ENCODE measurements around the gene SDE2.
"Not testable (repeated sequence)": the region's sequence is repeated elsewhere in the genome, so short reads cannot be mapped to it uniquely, and the experiment has no call there.

Gene SDE2

GRCh38 chr1:225999227-225999911 lies at the start of gene SDE2:
Gene SDE2, minus strand, starts transcription at chr1:225999343. Its CDS starts 31 bp downstream, at chr1:225999312.
- DNase-seq = peak; percentile 100

GRCh38 chr1:226048886-226049285 lies 49.7 kb upstream of the SDE2 start:
- DNase-seq = no peak

- DNase-seq = no peak
These were observed 48.4 kb upstream of the SDE2 start for GRCh38 chr1:226047495-226047894.

DNA sequence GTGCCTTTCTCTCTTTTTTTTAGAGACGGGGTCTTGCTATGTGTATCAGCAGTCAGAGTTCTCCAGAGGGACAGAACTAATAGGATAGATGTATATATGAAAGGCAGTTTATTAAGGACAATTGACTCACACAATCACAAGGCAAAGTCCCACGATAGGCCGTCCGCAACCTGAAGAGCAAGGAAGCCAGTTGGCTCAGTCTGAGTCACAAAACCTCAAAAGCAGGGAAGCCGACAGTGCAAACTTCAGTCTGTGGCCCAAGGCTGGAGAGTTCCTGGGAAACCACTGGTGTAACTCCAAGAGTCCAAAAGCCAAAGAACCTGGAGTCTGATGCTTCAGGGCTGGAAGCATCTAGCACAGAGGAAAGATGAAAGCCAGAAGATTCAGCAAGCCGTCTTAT lies 47.1 kb upstream of the SDE2 start:
- DNase-seq = no peak

- DNase-seq = no peak
These were observed 45.5 kb upstream of the SDE2 start for GRCh38 chr1:226044514-226045101.

GRCh38 chr1:226041419-226041818 lies 42.3 kb upstream of the SDE2 start:
- no peak for DNase-seq

DNA sequence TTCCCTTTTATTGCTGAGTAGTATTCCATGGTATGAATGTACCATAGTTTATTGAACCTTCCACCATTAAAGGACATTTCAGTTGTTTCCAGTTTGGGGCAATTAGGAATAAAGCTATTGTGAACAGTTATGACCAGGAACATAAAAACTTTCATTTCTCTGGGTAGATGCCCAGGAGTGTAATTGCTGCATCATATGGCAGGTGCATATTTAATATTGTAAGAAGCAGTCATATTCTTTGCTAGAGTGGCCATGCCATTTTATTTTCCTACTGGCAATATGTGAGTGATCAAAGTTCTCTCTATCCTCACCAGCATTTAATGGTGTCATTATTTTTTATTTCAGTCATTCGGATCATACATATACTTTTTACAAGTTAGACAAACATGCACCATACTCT lies 39.5 kb upstream of the SDE2 start:
- DNase-seq = no peak

- DNase-seq = no peak
These were observed 36.8 kb upstream of the SDE2 start for GRCh38 chr1:226035915-226036314.

DNA sequence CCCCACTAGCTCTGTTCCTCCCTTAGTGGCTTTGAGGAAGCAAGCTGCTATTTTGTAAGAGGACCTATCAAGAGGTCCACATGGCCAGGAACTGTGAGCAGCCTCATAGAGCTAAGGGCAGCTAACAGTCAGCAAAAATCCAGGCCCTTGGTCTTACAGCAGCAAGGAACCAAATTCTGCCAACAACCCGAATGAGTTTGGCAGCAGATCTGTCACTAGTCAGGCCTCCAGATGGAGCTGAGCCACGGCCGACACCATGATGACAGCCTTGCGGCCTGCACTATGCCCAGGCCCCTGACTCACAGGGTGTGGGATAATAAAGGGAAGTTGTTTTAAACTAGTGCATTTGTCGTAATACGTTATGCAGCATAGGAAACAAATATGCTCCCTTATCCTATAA lies 35.3 kb upstream of the SDE2 start:
- no peak for DNase-seq

- no peak for DNase-seq
These were observed 34.8 kb upstream of the SDE2 start for GRCh38 chr1:226033991-226034390.

GRCh38 chr1:226033582-226033981 lies 34.4 kb upstream of the SDE2 start:
- DNase-seq = no peak

GRCh38 chr1:226029568-226030225 lies 30.6 kb upstream of the SDE2 start:
- DNase-seq = no peak

GRCh38 chr1:226029093-226029496 lies 30.0 kb upstream of the SDE2 start:
- no peak for DNase-seq

DNA sequence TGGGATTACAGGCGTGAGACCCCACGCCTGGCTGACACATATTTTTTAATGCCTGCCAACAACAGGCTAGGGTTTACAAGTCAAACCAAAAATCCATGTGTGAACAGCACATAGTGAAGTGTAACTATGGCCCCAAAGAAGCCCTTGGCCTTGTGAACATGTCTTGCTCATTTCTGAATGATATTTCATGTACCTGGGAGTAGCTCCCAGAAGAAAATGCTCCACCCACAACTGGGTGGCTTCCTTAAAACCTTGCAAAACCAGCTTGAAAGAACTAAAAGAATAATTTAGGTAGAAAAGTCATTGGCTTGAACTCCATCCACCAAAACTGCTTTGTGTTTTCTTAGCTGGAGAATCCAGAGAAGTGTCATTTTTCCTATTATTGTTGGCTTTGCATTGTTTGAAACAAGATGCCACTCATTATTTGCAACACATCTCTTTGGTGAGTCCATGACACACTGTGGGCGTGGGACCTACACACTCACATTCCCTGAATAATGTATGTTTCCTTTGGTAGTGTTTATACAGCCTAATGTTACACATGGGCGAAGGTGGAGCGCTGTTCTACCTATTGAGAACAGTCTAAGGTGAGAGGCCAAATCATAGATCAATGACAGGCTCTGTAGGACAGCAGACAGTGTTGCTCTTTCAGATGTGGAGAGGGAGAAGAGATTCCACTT lies 28.5 kb upstream of the SDE2 start:
- DNase-seq = no peak

DNA sequence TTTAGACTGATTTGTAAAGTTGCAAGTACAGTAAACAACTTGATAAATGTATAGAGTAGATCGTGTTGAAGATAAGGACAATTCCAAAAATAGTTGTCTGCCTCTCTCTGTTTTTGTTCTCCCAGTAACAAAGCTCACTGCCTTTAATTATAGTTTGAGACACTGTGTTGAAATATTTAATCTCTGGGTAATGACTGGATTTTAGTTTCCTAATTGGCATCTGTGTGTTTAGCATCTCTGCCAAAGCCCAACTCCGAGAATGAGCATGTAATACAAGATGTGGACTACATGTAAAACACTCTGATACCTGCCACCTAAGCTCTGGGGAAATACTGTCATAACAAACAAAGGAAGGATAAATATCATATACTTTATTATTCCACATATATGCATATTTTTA lies 27.7 kb upstream of the SDE2 start:
- no peak for DNase-seq

DNA sequence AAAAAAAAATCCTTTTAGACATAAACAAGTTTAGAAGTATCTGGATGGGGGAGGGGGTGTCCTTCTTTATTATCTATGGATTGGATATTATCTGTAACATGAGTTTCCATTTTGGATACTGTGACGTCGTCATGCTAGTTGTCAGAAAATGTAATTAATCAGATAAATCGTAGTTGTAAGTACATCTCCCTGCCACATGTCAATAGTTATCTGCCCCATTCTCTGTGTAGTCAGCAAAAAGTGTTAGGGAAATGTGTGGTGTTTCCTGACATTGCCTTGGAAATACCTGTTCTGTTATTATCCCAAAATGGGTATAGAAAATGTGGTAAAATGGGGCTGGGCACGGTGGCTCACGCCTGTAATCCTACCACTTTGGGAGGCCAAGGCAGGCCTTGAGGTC lies 24.6 kb upstream of the SDE2 start:
- DNase-seq = no peak

DNA sequence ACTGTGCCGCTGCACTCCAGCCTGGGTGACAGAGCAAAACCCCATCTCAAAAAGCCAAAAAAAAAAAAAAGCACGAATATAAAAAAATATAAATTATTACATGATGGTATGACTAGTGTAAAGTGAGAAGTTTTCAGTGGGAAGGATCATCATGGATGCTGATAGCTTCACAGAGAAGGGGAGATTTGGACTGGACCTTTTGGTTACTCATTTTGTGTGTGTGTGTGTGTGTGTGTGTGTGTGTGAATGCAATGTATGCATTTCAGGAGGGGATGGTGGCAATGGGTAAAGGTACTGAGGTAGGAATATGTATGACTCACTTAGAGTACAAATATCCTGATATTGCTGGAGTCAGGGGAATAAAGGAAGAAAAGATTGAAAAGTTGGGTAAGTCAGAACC lies 22.7 kb upstream of the SDE2 start:
- no peak for DNase-seq

DNA sequence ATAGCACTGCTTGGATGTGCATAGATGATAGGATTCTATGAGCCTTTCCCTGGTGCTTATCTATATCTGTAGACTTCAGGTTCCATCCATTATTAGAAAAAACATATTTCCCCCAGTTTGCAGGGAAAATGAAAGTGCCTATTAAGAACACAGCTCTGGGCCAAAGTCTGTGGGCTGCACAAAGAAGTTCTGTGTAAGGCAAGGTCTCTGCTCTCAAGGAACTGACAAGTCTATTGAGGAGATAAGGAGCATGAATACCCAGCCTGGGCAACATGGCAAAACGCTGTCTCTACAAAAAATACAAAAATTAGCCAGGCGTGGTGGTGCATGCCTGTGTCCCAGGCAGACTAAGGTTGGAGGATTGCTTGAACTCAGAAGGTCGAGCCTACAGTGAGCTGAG lies 22.3 kb upstream of the SDE2 start:
- DNase-seq = no peak

- no peak for DNase-seq
These were observed 20.4 kb upstream of the SDE2 start for GRCh38 chr1:226019572-226019971.

DNA sequence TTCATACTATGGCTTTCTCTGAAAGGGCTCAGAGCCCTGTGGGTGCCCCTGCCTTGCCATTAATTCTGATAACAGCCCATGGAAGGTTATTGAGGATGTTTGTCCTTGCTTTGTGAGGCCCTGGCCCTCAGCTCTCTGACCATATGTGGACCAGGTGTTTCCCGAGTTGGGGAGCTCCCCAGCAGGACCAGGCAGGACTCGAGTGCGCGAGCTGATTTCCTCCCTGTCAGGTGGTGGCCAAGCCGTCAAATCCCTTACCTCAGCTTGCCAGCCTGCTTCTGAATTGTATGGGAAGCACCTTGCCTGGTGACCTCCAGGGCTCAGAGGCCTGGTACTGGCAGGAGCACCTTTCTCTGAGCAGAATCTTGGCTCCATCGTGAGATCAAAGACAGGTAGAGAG lies 17.9 kb upstream of the SDE2 start:
- DNase-seq = no peak

GRCh38 chr1:226009650-226010044 lies 10.5 kb upstream of the SDE2 start:
- no peak for DNase-seq

GRCh38 chr1:226007126-226007892 lies 8.2 kb upstream of the SDE2 start:
- not testable (repeated sequence) for DNase-seq

GRCh38 chr1:226006686-226007085 lies 7.5 kb upstream of the SDE2 start:
- no peak for DNase-seq
